Endothelial cell (in vitro differentiated cells): Measurements from ENCODE around the gene CPPED1. TPM values are rescaled to one million over a fixed set of nuclear protein-coding genes. Genes with fewer than 3 reads are reported as not detected.

Experiments
- DNase-seq: peaks from one replicate; pipeline ENCODE4 v3.0.0; 2021; ENCODE audit warnings: low spot score
- H3K27ac Mint-ChIP-seq: one replicate; pipeline ENCODE4 v1.8.0; 2021; ENCODE audit warnings: mixed read lengths, inconsistent platforms; ENCODE audit not compliant: unreplicated experiment
- H3K27me3 Mint-ChIP-seq: one replicate; pipeline ENCODE4 v1.8.0; 2021; ENCODE audit warnings: mild to moderate bottlenecking, moderate library complexity, mixed read lengths, inconsistent platforms; ENCODE audit not compliant: unreplicated experiment
- H3K36me3 Mint-ChIP-seq: one replicate; pipeline ENCODE4 v1.8.0; 2021; ENCODE audit warnings: mild to moderate bottlenecking, low read depth, mixed read lengths, inconsistent platforms; ENCODE audit not compliant: unreplicated experiment
- H3K4me1 Mint-ChIP-seq: one replicate; pipeline ENCODE4 v1.8.0; 2021; ENCODE audit warnings: mild to moderate bottlenecking, mixed read lengths, inconsistent platforms; ENCODE audit not compliant: unreplicated experiment
- H3K4me3 Mint-ChIP-seq: one replicate; pipeline ENCODE4 v1.8.0; 2021; ENCODE audit warnings: mild to moderate bottlenecking, mixed read lengths, inconsistent platforms; ENCODE audit not compliant: unreplicated experiment
- H3K9me3 Mint-ChIP-seq: one replicate; pipeline ENCODE4 v1.8.0; 2021; ENCODE audit warnings: mixed read lengths, inconsistent platforms; ENCODE audit not compliant: unreplicated experiment
- total RNA-seq: library from RNA; stranded (reverse); fragmentation: NEBNext Ultra II Directional; extraction: Animal tissue kit (Norgen Biotek cat#: 25700); gene quantifications from one replicate; pipeline ENCODE4 v1.2.1, GENCODE V29; 2021; ENCODE audit not compliant: unreplicated experiment
- TF ChIP-seq, protein P1 (sequence below): fragments of 200-600 bp; sonication (generic); IDR thresholded peaks from one replicate; pipeline ENCODE4 v1.5.0; 2021; ENCODE audit warnings: antibody characterized with exemption; ENCODE audit not compliant: unreplicated experiment

The CPPED1 gene
- total RNA-seq, 1 donor from 2014 or later, result 11.6 TPM

DNA sequence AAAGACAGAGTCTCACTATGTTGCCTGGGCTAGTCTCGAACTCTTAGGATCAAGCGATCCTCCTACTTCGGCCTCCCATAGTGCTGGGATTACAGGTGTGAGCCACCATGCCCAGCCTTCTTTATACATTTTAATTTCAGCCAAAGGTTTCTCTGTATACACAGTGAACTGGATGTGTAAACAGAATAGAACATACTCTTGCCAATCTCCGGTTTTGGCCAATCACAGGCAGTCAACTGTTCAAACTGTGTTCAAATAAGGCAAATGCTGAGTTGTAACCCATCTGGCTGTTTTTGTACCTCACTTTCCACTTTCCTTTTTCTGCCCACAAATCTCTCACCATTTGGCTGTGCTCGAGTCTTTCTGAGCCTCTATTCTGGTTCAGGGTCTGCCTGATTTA, 108.2 kb downstream of the CPPED1 start:
- H3K27me3 Mint-ChIP-seq, result peaks cover under 1% of the 10 kb centered on the region
- no peaks in the 10 kb centered on the region for H3K9me3 Mint-ChIP-seq
- H3K4me1 Mint-ChIP-seq, result no peaks in the 10 kb centered on the region
- TF ChIP-seq, protein P1, sequence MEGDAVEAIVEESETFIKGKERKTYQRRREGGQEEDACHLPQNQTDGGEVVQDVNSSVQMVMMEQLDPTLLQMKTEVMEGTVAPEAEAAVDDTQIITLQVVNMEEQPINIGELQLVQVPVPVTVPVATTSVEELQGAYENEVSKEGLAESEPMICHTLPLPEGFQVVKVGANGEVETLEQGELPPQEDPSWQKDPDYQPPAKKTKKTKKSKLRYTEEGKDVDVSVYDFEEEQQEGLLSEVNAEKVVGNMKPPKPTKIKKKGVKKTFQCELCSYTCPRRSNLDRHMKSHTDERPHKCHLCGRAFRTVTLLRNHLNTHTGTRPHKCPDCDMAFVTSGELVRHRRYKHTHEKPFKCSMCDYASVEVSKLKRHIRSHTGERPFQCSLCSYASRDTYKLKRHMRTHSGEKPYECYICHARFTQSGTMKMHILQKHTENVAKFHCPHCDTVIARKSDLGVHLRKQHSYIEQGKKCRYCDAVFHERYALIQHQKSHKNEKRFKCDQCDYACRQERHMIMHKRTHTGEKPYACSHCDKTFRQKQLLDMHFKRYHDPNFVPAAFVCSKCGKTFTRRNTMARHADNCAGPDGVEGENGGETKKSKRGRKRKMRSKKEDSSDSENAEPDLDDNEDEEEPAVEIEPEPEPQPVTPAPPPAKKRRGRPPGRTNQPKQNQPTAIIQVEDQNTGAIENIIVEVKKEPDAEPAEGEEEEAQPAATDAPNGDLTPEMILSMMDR, result no peak
- no peak for DNase-seq
- no peak overlapping the region for H3K4me3 Mint-ChIP-seq
- no peaks in the 10 kb centered on the region for H3K36me3 Mint-ChIP-seq
- no peak overlapping the region for H3K27ac Mint-ChIP-seq

DNA sequence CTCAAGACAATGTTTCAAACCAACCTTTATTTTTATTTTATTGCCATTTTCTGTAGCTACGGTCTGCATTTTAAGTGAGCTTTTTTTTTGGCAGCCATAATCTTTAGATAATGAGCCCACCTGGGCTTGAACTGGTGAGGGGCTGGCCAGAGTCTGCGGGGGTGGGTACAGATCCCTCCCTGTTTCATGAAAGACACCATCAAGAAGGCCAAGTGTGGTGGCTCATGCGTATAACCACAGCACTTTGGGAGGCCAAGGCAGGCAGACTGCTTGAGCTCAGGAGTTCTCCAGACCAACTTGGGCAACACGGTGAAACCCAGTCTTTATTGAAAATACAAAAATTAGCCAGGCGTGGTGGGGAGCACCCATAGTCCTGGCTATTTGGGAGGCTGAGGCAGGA, 113.7 kb downstream of the CPPED1 start:
- H3K9me3 Mint-ChIP-seq, result no peaks in the 10 kb centered on the region
- no peak overlapping the region for H3K27ac Mint-ChIP-seq
- DNase-seq, result no peak
- H3K27me3 Mint-ChIP-seq, result peaks cover 2% of the 10 kb centered on the region
- TF ChIP-seq, protein P1, result no peak
- peaks cover 4% of the 10 kb centered on the region for H3K4me1 Mint-ChIP-seq
- no peaks in the 10 kb centered on the region for H3K36me3 Mint-ChIP-seq
- no peak overlapping the region for H3K4me3 Mint-ChIP-seq

DNA sequence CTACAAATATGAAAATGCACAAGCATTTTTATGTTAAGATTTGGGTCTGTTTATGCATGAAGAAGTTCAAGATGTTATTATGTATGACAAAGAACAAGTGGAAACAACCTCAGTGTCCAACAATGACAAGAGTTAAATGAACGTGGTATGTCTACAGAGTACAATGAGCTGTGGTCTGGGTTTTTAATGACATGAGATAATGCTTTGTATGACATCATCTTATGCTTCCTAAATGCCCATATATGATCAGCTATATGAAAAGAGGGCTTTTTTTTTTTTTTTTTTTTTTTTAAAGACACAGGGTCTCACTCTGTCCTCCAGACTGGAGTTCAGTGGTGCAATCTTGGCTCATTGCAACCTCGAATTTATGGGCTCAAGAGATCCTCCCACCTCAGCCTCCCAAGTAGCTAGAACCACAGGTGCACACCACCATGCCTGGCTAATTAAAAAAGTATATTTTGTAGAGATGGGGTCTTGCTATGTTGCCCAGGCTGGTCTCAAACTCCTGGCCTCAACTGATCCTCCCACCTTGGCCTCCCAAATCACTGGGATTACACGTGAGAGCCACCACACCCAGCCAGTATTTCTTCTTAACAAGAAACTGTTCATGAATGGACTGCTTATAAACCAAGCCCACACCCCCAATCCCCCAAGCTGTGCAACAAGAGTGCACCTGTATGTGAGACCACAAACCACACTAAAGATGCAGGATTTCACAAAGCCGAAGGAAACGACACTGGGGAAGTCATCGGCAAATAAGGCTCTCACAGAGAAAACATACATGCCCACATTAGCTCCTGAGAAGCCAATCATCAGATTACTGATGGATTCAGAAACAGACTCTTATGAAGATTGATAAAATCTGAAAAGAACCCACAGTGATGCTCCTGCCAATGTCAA, 114.5 kb downstream of the CPPED1 start:
- H3K9me3 Mint-ChIP-seq, result no peaks in the 10 kb centered on the region
- H3K4me3 Mint-ChIP-seq, result no peak overlapping the region
- no peaks in the 10 kb centered on the region for H3K36me3 Mint-ChIP-seq
- H3K4me1 Mint-ChIP-seq, result peaks cover 9% of the 10 kb centered on the region
- TF ChIP-seq, protein P1, result no peak
- H3K27ac Mint-ChIP-seq, result no peak overlapping the region
- DNase-seq, result no peak
- peaks cover 2% of the 10 kb centered on the region for H3K27me3 Mint-ChIP-seq

DNA sequence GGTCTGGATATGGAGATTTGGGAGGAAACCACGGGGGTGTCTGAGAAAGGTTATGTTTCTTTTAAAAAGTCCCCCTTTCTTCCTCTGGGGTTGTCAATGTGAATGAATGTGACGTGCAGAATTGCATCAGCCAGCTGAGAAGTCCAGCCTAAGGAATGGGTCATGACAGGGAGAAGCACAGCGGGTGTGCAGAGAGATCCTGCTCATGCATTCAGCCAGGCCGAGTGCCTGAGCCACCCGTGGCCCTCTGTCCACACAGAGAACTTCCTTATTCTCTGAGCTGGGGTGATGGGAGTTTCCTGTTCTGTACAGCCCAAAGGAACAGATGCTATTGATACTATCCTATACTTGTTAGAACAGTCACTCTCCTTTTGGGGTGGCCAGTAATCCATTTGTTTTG, 117.9 kb downstream of the CPPED1 start:
- no peak for DNase-seq
- TF ChIP-seq, protein P1, result no peak
- Mint-ChIP-seq H3K9me3 (no peaks in the 10 kb centered on the region), H3K4me1 (peaks cover 9% of the 10 kb centered on the region), H3K36me3 (peaks cover 5% of the 10 kb centered on the region), H3K4me3 (no peak overlapping the region), H3K27ac (no peak overlapping the region), H3K27me3 (peaks cover 2% of the 10 kb centered on the region)
